ENCODE measurements around the gene MYLK4. TPM values are rescaled to one million over a fixed set of nuclear protein-coding genes. Genes with fewer than 3 reads are reported as not detected.

Gene MYLK4
- total and polyA plus RNA-seq, 2 of the 13 experiments (the other 11 are each of a cell fraction or from before 2014, with no cell fraction given), result 0.26 to 0.29 TPM

DNA sequence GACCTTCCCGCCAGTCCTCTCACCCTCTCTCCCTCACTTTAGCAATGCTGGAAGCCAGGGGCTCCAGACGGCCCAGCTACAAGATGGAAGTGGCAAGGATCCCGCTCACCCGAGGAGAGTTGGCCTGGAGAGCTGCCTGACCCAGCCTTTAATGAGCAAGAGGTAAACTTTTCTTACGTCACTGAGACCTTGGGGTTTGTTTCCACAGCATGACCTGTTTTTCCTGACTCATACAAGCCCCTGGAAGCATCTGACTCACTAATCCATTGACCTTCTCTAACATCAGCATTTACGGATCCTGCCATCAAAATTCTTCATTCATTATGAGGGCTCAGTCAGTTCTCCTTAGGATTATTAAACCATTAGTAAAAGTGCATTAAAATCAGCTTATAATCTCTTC is 120.4 kb downstream of the MYLK4 start:
- in situ Hi-C loops (cut with HindIII; ENCODE audit: extremely low pct_ligation_motif_present, low pct_unique_long_range_greater_than_20kb), result loop anchor here (5.0 to 10.0 kb wide), 2 partner anchors 426 to 1038 kb away; no protein-coding TSS in a partner anchor
- H3K4me2 ChIP-seq (ENCODE audit: low read depth, low read length), result peak overlapping the region; percentile 12; the same call in 1 of the 2 replicates
- POLR2A ChIA-PET, result interaction anchor here (1.1 kb wide), 1 partner anchor 41 kb away, joined by 3 read pairs; no protein-coding TSS in a partner anchor
- ATAC-seq, result peak; percentile 47
- no peaks in the 10 kb centered on the region for H3K79me2 ChIP-seq (ENCODE audit: insufficient read depth, low read length)
- DNase-seq (ENCODE audit: low spot score), result peak; percentile 79
- H3K4me3 ChIP-seq (replicated peaks in 1 of 3; ENCODE audit: insufficient read depth in 1 of 3, low read depth in 2 of 3, low read length in 3 of 3), result no peak overlapping the region
- no peak for FAIRE-seq
- no peak overlapping the region for H3K27ac ChIP-seq (ENCODE audit: extremely low read length, insufficient read depth, low read length)
- peaks cover 31% of the 10 kb centered on the region for H3K4me1 ChIP-seq (ENCODE audit: insufficient read depth, low read length)
- peaks cover 0 to 44% of the 10 kb centered on the region in 2 experiments for H3K27me3 ChIP-seq (ENCODE audit: control insufficient read depth in 1 of 2, insufficient read depth in 2 of 2, low read length in 2 of 2)
- no peak overlapping the region for H3K9ac ChIP-seq (ENCODE audit: insufficient read depth, low read depth, low read length)
- H3K36me3 ChIP-seq (replicated peaks in 1 of 2; ENCODE audit: control insufficient read depth in 1 of 2, insufficient read depth in 2 of 2, low read length in 2 of 2), result no peaks in the 10 kb centered on the region
- no peaks in the 10 kb centered on the region for H4K20me1 ChIP-seq (ENCODE audit: insufficient read depth, low read length)
- no TSS peak for BruUV-seq (replicated peaks)
- CTCF ChIA-PET (ENCODE audit: low intra/inter-chr PET ratio, low total read pairs), result no interaction called here
- intact Hi-C loops (cut with micrococcal nuclease; ENCODE audit: unreplicated experiment), result loop anchor here (5.0 to 10.0 kb wide), 3 partner anchors 64 to 278 kb away; no protein-coding TSS in a partner anchor
- no peaks in the 10 kb centered on the region for H3K9me3 ChIP-seq (ENCODE audit: low read length)
- H2AFZ ChIP-seq (ENCODE audit: low read length), result no peak overlapping the region
- 10% methylated on average over 6 of the region's 6 CpGs for WGBS (ENCODE audit: low lambda C conversion rate)
- TF ChIP-seq ZNF605 (CRISPR knock-in tag; IDR thresholded peaks at IDR 0.05) (no peak), GABPB1 (CRISPR knock-in tag; IDR thresholded peaks at IDR 0.05) (no peak), ZNF549 (CRISPR knock-in tag; IDR thresholded peaks at IDR 0.05) (no peak), SOX6 (IDR thresholded peaks at IDR 0.05) (no peak), SOX6 (CRISPR knock-in tag; IDR thresholded peaks at IDR 0.05) (no peak), ARNT (IDR thresholded peaks at IDR 0.05) (no peak), ZNF292 (CRISPR knock-in tag; IDR thresholded peaks at IDR 0.05; ENCODE audit: borderline replicate concordance, low read depth) (no peak), ZSCAN22 (CRISPR knock-in tag; IDR thresholded peaks at IDR 0.05) (no peak), ZNF230 (CRISPR knock-in tag; IDR thresholded peaks at IDR 0.05) (no peak), MED1 (CRISPR knock-in tag; IDR thresholded peaks at IDR 0.05) (0 out of 2 replicates have a peak, but pooled peaks have one; percentile 28), MBD4 (IDR thresholded peaks at IDR 0.05; ENCODE audit: borderline replicate concordance, low read length) (no peak), KAT2B (IDR thresholded peaks at IDR 0.05; ENCODE audit: borderline replicate concordance, low read depth, low read length) (no peak), MAFF (IDR thresholded peaks at IDR 0.05; ENCODE audit: low read depth, low read length) (peak; percentile 85), ZNF24 (IDR thresholded peaks at IDR 0.05) (no peak)
- TF ChIP-seq, protein P1, sequence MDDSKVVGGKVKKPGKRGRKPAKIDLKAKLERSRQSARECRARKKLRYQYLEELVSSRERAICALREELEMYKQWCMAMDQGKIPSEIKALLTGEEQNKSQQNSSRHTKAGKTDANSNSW (CRISPR knock-in tag; IDR thresholded peaks at IDR 0.05; ENCODE audit: borderline replicate concordance), result no peak
- TF ChIP-seq, protein P2, sequence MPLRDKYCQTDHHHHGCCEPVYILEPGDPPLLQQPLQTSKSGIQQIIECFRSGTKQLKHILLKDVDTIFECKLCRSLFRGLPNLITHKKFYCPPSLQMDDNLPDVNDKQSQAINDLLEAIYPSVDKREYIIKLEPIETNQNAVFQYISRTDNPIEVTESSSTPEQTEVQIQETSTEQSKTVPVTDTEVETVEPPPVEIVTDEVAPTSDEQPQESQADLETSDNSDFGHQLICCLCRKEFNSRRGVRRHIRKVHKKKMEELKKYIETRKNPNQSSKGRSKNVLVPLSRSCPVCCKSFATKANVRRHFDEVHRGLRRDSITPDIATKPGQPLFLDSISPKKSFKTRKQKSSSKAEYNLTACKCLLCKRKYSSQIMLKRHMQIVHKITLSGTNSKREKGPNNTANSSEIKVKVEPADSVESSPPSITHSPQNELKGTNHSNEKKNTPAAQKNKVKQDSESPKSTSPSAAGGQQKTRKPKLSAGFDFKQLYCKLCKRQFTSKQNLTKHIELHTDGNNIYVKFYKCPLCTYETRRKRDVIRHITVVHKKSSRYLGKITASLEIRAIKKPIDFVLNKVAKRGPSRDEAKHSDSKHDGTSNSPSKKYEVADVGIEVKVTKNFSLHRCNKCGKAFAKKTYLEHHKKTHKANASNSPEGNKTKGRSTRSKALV (CRISPR knock-in tag; IDR thresholded peaks at IDR 0.05), result peak; percentile 45; the same call in 1 of the 2 replicates
- TF ChIP-seq, protein P3, sequence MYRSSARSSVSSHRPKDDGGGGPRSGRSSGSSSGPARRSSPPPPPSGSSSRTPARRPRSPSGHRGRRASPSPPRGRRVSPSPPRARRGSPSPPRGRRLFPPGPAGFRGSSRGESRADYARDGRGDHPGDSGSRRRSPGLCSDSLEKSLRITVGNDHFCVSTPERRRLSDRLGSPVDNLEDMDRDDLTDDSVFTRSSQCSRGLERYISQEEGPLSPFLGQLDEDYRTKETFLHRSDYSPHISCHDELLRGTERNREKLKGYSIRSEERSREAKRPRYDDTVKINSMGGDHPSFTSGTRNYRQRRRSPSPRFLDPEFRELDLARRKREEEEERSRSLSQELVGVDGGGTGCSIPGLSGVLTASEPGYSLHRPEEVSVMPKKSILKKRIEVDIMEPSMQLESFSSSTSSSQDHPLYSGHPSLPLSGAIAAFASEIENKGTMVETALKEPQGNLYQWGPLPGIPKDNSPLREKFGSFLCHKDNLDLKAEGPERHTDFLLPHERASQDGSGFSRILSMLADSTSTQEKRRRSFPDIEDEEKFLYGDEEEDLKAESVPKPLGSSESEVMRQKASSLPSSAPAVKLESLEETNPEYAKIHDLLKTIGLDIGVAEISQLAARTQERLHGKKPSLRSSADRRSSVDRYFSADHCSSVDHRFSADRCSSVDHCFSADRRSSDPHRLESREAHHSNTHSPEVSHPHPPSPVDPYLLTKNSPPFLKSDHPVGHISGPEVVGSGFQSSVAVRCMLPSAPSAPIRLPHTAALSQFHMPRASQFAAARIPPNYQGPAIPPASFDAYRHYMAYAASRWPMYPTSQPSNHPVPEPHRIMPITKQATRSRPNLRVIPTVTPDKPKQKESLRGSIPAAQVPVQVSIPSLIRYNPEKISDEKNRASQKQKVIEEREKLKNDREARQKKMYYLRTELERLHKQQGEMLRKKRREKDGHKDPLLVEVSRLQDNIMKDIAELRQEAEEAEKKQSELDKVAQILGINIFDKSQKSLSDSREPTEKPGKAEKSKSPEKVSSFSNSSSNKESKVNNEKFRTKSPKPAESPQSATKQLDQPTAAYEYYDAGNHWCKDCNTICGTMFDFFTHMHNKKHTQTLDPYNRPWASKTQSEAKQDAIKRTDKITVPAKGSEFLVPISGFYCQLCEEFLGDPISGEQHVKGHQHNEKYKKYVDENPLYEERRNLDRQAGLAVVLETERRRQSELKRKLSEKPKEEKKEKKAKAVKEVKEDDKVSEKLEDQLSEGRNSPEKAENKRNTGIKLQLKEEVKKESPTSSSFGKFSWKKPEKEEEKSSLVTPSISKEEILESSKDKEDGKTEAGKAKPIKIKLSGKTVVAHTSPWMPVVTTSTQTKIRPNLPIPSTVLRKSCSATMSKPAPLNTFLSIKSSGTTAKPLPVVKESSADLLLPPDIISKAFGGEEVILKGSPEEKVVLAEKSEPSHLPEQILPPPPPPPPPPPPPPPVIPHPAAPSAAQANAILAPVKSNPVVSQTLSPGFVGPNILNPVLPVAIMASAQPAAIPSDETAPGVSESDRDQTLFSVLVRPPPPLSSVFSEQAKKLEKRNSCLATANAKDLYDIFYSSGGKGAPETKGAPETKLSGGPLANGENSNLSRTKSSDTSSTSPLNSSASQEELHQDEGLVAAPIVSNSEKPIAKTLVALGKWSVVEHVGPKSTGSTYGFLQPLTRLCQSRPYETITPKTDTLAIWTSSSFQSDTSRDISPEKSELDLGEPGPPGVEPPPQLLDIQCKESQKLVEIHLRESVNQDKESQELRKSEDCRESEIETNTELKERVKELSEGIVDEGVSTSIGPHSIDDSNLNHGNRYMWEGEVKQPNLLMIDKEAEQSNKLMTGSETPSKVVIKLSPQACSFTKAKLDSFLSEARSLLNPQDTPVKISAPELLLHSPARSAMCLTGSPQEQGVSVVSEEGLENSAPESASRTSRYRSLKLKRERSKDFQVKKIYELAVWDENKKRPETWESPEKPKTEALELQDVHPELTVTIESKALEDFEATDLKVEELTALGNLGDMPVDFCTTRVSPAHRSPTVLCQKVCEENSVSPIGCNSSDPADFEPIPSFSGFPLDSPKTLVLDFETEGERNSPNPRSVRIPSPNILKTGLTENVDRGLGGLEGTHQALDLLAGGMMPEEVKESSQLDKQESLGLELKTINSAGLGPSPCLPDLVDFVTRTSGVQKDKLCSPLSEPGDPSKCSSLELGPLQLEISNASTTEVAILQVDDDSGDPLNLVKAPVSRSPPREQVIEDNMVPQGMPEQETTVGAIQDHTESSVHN (CRISPR knock-in tag; IDR thresholded peaks at IDR 0.05), result no peak

Measured in HepG2 (cell line).